Dendritic cell treated with granulocyte-macrophage colony-stimulating factor and Interleukin-4, amounts not matched to agents 40 ng/mL and 50 ng/mL, for 4 days (primary cell): ENCODE data around the gene RAB3D.
"Not testable (repeated sequence)": the region's sequence is repeated elsewhere in the genome, so short reads cannot be mapped to it uniquely, and the experiment has no call there.

Experiments used
- H3K27ac Mint-ChIP-seq: one replicate; pipeline ENCODE4 v1.8.0; 2022; ENCODE audit warnings: mild to moderate bottlenecking, mixed read lengths
- H3K27me3 Mint-ChIP-seq: one replicate; pipeline ENCODE4 v1.8.0; 2022; ENCODE audit warnings: mild to moderate bottlenecking, mixed read lengths
- H3K36me3 Mint-ChIP-seq: one replicate; pipeline ENCODE4 v1.8.0; 2022; ENCODE audit warnings: low read depth, mixed read lengths
- H3K4me1 Mint-ChIP-seq: one replicate; pipeline ENCODE4 v1.8.0; 2022; ENCODE audit warnings: low read depth, mixed read lengths
- H3K4me3 Mint-ChIP-seq: one replicate; pipeline ENCODE4 v1.8.0; 2022; ENCODE audit warnings: mild to moderate bottlenecking, moderate library complexity, mixed read lengths
- H3K9me3 Mint-ChIP-seq: one replicate; pipeline ENCODE4 v1.8.0; 2022; ENCODE audit warnings: mixed read lengths
- intact Hi-C: fragments of 100-400 bp; cut with micrococcal nuclease; formaldehyde crosslinking; loops from one replicate; pipeline ENCODE4 v1.15.0; 2022

The RAB3D gene, protein sequence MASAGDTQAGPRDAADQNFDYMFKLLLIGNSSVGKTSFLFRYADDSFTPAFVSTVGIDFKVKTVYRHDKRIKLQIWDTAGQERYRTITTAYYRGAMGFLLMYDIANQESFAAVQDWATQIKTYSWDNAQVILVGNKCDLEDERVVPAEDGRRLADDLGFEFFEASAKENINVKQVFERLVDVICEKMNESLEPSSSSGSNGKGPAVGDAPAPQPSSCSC

DNA sequence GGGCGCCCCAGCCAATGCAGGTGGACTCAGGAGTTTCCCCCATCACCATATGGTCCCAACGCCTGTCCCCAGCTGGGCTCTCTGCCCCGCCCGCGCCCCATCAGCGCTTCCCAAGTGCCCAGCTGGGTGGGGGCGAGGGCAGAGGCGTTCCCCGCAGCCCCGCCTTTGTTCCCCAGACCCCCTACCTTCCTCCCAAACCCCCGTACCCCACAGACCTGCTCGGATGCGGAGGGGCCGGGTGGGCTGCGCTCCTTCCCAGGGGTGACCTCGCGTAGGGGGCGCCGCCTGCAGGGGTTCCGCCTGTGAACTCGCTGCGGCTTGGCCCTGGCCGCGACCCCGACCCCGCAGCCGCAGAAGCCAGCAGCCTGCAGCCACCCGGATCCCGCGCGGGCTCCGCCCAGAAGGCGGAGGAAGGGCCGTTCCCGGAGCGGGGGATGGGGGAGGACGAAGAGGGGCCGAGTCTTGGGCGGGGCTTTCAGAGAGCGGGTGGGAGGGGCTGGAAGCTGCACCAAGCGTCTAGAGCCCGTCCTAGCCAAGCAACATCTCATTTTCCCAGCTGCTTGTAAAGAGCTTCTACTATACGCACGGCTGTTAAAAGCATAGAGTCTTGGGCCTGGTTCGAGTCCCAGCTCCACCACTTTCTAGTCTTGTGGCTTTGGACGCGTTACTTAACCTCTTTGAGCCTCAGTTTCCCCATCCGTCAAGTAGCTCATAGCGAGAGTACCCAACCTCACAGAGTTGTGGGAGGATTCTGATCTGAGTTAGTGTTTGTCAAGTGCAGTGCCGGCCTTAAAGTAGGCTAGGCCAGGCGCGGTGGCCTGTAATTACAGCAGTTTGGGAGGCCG lies at the start of gene RAB3D:
TSS of gene RAB3D (minus strand) at position 404 of the 845 bp plus-strand sequence. CDS start 2,258 bp downstream, outside the sequence.
- no peaks in the 10 kb centered on the region for H3K9me3 Mint-ChIP-seq
- peaks cover 46% of the 10 kb centered on the region for H3K36me3 Mint-ChIP-seq
- peak within 1 kb of the TSS; percentile 98 for H3K4me3 Mint-ChIP-seq
- peak within 1 kb of the TSS; percentile 84 for H3K27ac Mint-ChIP-seq
- peaks cover 34% of the 10 kb centered on the region for H3K4me1 Mint-ChIP-seq
- intact Hi-C loops, result loop anchor here (5.0 kb wide), 1 partner anchor 47 kb away; no protein-coding TSS in a partner anchor
- no peaks in the 10 kb centered on the region for H3K27me3 Mint-ChIP-seq

DNA sequence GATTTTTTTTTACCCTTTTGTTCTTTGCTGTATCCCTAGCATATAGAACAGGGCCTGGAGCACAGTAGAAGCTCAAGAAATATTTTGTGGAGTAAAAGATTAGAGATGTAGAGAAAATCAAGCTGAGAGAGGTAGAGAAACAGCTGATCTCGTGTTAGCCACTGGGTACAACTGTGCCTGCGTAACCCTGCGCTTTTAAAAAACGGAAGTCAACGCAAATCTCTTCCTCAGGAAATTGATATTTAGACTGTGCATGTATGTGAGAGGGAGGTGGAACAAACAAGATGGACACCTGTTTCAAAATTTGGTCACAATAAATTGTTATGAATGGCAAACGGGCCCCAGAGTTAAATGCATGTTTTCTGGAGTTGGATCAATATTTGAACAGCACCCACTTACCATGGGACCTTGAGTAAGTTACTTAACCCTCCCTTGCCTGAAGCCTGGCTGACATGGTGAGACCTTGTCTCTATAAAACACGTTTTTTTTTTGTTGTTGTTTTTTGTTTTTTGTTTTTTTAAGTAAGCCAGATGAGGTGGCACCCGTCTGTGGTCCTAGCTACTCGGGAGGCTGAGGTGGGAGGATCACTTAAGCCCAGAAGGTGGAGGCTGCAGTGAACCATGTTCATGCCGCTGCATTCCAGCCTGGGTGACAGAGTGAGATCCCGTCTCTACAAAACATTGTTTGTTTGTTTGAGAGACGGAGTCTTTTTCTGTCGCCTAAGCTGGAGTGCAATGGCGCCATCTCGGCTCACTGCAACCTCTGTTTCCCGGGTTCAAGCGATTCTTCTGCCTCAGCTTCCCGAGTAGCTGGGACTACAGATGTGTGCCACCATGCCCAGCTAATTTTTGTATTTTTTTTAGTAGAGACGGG lies 47.9 kb upstream of the RAB3D start:
- intact Hi-C loops, result no loop called here
- Mint-ChIP-seq H3K9me3 (peaks cover 8% of the 10 kb centered on the region), H3K4me1 (peaks cover 35% of the 10 kb centered on the region), H3K27ac (peak overlapping the region; percentile 79), H3K4me3 (no peak overlapping the region), H3K27me3 (peaks cover 21% of the 10 kb centered on the region), H3K36me3 (no peaks in the 10 kb centered on the region)

DNA sequence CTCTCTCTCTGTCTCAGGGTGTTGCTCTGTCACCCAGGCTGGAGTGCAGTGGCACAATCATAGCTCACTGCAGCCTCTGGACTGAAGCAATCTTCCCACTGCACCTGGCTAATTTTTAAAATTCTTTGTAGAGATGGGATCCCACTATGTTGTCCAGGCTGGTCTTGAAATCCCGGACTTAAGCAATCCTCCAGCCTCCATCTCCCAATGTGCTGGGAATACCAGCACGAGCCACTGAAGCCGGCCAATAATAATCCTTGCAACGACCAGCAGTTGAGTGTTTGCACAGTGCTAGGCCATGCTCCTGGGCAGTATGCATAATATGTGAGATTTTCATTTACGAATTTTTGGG lies 45.3 kb upstream of the RAB3D start:
- Mint-ChIP-seq H3K9me3 (no peaks in the 10 kb centered on the region), H3K4me1 (peaks cover 52% of the 10 kb centered on the region), H3K36me3 (peaks cover 16% of the 10 kb centered on the region), H3K4me3 (no peak overlapping the region), H3K27ac (peak overlapping the region; percentile 51), H3K27me3 (peaks cover 28% of the 10 kb centered on the region)
- intact Hi-C loops, result no loop called here

DNA sequence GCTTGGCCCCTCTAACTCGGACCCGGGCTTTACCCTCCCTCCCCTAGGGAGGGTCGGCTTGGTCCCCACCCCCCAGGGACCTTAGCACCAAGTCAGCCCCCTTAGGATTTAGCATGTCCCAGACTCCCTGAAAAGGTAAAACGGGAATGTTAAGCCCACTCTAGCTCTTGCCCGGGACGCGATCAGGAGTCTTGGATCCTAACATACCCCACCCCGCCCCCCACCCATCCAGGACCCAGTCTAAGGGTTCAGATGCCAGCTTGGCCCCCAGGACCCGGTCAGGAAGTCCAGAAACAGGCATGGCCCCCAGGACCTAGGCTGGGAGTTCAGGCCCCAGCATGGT lies 44.2 kb upstream of the RAB3D start:
- Mint-ChIP-seq H3K4me3 (peak overlapping the region; percentile 69), H3K4me1 (peaks cover 53% of the 10 kb centered on the region), H3K27me3 (peaks cover 28% of the 10 kb centered on the region), H3K9me3 (no peaks in the 10 kb centered on the region), H3K27ac (peak overlapping the region; percentile 82), H3K36me3 (peaks cover 22% of the 10 kb centered on the region)
- intact Hi-C loops, result no loop called here

DNA sequence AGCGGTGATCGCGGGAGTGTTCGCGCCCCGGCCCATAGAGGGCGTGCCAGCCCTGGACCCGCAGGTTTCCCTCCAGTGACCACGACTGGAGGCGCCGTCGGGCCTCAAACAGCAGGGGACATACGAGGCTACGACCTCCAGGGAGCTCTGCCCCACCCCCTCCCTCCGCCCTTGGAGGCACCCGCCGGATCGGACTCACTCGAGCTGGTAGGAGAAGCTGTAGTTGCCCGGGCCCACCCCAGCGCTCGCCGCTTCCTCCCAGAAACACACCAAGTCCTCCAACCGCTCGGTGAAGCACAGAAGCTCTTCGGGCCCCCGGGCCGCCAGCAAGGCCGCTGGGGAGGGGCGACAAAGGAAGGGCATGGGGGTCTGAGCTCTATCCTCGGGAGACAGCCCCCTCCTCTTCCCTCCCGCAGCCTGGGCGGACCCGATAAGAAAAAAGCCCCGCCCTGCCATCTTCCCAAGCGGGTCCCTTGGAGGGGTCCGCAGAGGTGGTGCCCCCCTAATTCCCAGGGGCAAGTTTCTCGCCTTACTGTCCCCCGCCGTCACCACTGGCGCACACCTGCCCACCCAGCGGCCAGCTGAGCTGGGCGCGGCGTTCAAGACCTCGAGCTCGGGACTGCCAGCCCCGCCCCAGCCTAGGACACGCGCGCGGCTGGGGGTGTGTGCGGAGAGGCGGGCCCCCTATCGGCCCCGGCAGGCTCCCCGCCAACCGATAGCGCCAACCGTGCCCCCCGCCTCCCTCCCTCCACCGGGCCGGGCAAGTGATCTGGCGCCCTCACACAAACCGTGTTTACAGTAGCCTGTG lies 43.6 kb upstream of the RAB3D start:
- H3K36me3 Mint-ChIP-seq, result peaks cover 28% of the 10 kb centered on the region
- H3K4me3 Mint-ChIP-seq, result peak overlapping the region; percentile 69
- peaks cover 59% of the 10 kb centered on the region for H3K4me1 Mint-ChIP-seq
- H3K27ac Mint-ChIP-seq, result peak overlapping the region; percentile 82
- intact Hi-C loops, result no loop called here
- peaks cover 28% of the 10 kb centered on the region for H3K27me3 Mint-ChIP-seq
- H3K9me3 Mint-ChIP-seq, result no peaks in the 10 kb centered on the region

DNA sequence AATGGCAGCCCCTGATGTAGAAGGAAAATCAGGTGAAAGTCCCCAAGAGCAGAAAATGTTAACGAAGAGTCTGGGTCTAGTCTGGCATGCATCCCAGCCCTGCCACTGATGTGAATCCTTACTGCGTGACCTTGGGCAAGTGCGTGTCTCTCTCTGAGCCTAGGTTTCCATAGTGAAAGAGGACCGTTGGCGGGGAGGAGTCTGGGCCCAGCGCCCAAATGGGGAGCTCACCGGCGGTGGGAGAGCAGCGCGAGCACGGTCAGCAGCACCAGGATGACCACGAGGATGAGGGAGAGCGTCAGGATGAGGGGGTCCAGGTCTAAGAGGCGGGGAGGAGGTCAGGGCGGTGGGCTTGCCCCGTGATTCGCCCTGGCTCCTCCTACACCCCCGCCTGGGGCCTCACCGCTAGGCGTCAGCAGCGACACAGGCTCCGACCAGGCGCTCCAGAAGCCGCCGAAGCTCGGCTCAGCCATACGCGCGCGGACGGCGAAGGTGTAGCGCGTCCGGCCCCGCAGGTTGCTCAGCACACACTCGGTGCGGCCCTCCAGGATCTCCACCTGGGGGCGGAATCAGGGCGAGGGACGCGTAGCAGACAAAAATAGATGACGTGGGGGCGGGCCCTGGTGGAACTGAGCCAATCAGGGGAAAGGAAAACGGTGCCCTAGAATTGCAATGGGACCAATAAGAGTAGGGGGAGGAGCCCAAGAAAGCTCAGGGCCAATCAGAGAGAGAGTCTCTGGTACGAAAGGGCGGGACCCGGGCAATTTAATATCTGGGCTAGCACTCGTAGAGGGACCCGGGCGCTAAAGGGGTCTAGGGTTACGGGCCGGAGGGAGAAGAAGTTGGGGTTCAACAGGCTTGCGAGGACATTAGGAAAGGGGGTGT lies 41.4 kb upstream of the RAB3D start:
- H3K27me3 Mint-ChIP-seq, result peaks cover 28% of the 10 kb centered on the region
- H3K27ac Mint-ChIP-seq, result peak overlapping the region; percentile 82
- H3K9me3 Mint-ChIP-seq, result no peaks in the 10 kb centered on the region
- H3K4me3 Mint-ChIP-seq, result peak overlapping the region; percentile 83
- intact Hi-C loops, result loop anchor here (1.0 to 2.0 kb wide), 2 partner anchors 42 to 54 kb away; partner anchors contain the start of genes ODAD3 and PRKCSH
- H3K36me3 Mint-ChIP-seq, result peaks cover 35% of the 10 kb centered on the region
- peaks cover 66% of the 10 kb centered on the region for H3K4me1 Mint-ChIP-seq

DNA sequence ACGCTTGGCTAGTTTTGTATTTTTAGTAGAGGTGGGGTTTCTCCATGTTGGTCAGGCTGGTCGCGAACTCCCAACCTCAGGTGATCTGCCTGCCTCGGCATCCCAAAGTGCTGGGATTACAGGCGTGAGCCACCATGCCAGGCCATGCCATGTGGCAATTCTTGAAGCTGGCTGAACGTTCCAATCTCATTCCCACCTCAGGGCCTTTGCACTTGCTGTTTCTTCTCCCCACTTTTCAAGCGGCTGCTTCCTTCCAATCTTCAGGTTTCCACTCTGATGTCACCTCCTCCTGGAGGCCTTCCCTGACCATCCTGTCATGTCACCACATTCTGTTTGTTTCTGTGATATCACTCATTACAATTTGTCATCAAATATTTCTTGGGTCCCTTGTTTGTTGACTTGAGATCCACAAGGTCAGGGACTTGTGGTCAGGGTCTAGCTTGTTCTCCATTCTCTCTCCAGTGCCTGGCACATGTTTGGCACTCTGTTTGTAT lies 40.4 kb upstream of the RAB3D start:
- Mint-ChIP-seq H3K9me3 (no peaks in the 10 kb centered on the region), H3K4me3 (peak overlapping the region; percentile 83), H3K27me3 (peaks cover 28% of the 10 kb centered on the region), H3K4me1 (peaks cover 71% of the 10 kb centered on the region), H3K27ac (peak overlapping the region; percentile 82), H3K36me3 (peaks cover 41% of the 10 kb centered on the region)
- intact Hi-C loops, result loop anchor here (2.0 kb wide), 1 partner anchor 43 kb away; no protein-coding TSS in a partner anchor

DNA sequence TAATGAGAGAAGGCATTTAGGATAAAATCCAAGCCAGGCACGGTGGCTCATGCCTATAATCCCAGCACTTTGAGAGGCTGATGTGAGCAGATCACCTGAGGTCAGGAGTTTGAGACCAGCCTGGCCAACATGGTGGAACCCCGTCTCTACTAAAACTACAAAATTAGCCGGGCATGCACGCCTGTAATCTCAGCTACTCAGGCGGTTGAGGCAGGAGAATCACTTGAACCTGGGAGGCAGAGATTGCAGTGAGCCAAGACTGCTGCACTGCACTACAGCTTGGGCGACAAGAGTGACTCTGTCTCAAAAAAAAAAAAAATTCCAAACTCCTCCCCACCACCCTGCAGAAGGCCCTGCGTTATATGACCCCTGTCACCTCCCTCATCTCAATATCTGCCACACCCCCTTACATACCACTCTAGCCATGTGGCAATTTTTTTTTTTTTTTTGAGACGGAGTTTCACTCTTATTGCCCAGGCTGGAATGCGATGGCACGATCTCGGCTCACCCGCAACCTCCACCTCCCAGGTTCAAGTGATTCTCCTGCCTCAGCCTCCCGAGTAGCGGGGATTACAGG lies 39.9 kb upstream of the RAB3D start:
- H3K27ac Mint-ChIP-seq, result peak overlapping the region; percentile 82
- intact Hi-C loops, H3K4me3 Mint-ChIP-seq, H3K9me3 Mint-ChIP-seq: not testable (repeated sequence)
- H3K4me1 Mint-ChIP-seq, result peaks cover 66% of the 10 kb centered on the region
- peaks cover 41% of the 10 kb centered on the region for H3K36me3 Mint-ChIP-seq
- peaks cover 24% of the 10 kb centered on the region for H3K27me3 Mint-ChIP-seq

DNA sequence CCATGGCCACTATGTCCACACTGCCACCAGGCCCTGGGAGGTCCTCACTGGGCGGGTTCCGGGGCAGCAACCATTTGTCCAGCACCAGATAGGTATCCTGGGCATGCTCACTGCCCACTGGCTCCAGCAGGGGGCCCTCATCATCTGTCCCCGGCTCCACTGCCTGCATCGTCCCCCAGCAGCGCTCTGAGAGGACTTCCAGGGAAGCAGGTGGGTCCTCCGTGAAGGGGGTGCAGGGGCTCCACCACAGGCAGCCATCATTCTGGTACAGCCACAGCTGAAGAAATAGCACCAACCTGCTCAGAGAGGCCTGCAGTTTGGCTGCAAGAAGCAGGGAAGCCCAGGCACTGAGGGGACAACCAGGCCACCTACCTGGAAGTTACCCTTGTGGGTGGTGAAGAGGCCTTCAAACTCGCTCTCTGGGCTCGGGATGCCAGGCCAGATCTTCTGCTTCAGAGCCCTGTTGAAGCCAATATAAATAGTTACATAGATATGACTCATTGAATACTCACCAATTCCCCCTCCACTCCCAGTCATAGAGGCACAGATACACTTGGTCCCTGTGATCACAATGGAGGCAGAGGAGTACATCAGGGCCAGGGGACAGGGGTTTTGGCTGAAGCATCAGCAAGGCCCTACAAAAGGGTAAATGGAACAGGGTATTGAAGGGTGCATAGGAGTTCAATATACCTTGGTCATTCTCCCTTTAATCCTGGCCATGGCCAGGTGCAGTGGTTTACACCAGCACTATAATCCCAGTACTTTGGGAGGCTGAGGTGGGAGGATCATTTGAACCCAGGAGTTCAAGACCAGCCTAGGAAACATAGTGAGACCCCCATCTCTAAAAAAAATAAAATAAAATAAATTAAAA lies 39.1 kb upstream of the RAB3D start:
- Mint-ChIP-seq H3K27me3 (peaks cover 20% of the 10 kb centered on the region), H3K4me1 (peaks cover 58% of the 10 kb centered on the region), H3K27ac (peak overlapping the region; percentile 40), H3K9me3 (no peaks in the 10 kb centered on the region), H3K36me3 (peaks cover 41% of the 10 kb centered on the region), H3K4me3 (no peak overlapping the region)
- intact Hi-C loops, result no loop called here

DNA sequence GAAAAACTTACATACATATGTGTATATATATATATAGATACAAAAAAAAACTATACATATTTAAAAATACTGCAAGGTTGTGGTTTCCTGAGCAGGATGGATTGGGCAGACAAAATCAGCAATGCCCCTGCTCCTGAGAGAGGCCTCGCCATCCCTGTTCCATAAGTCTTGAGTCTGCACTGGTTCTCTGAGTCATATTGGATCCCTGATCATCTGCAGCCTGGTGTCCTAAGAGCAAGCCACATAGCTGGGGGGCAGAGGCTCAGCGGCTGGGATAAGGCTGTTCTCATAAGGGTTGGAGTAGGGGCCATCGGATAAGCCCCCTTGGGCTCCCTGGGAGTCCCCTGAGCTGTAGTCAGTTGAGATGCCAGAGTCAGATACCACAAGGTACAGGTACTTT lies 38.3 kb upstream of the RAB3D start:
- Mint-ChIP-seq H3K4me3 (no peak overlapping the region), H3K4me1 (peaks cover 50% of the 10 kb centered on the region), H3K27ac (no peak overlapping the region), H3K27me3 (peaks cover 12% of the 10 kb centered on the region), H3K36me3 (peaks cover 41% of the 10 kb centered on the region), H3K9me3 (no peaks in the 10 kb centered on the region)
- intact Hi-C loops, result no loop called here

DNA sequence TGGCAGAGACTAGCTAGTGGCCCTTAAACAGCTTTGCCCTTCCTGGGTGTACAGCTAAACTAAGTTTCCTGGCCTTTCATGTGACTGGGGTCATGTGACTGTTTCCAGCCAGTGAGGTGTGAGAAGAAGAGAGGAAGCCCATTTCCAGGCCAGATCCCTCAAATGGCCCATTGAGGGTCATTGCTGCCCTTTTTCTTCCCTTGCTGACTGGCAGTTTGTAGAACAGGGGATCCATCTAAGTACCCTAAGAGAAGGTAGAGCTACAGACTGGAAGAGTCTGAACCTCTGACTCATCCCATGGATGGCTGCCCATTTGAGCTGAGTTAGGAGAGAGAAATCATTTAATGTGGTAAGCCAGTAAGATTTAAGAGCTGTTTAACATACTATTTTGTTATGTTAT lies 37.8 kb upstream of the RAB3D start:
- H3K4me3 Mint-ChIP-seq, result peak overlapping the region; percentile 53
- intact Hi-C loops, result no loop called here
- peaks cover 7% of the 10 kb centered on the region for H3K27me3 Mint-ChIP-seq
- no peaks in the 10 kb centered on the region for H3K9me3 Mint-ChIP-seq
- peaks cover 41% of the 10 kb centered on the region for H3K36me3 Mint-ChIP-seq
- no peak overlapping the region for H3K27ac Mint-ChIP-seq
- H3K4me1 Mint-ChIP-seq, result peaks cover 46% of the 10 kb centered on the region
